GM18870 (cell line): ENCODE measurements around the gene OSBPL2.
A peak's percentile ranks its signal among the peaks of the same experiment; 100 is the strongest.

Source experiments
- ATAC-seq: cut with Tn5 transposase; IDR thresholded peaks from one replicate; pipeline ENCODE4 v1.9.1; 2021; ENCODE audit warnings: moderate library complexity; ENCODE audit not compliant: unreplicated experiment

The OSBPL2 gene

GRCh38 chr20:62237801-62238568, at the start of gene OSBPL2:
Gene OSBPL2 (plus strand): TSS chr20:62238521. CDS start chr20:62256185, 17,664 bp downstream.
- peak; percentile 96 for ATAC-seq

GRCh38 chr20:62190639-62191411, 47.5 kb upstream of the OSBPL2 start:
- no peak for ATAC-seq

- ATAC-seq = no peak
Measured at GRCh38 chr20:62191781-62192559, 46.4 kb upstream of the OSBPL2 start.

GRCh38 chr20:62192635-62193034, 45.7 kb upstream of the OSBPL2 start:
- ATAC-seq = no peak

GRCh38 chr20:62193079-62194025, 45.0 kb upstream of the OSBPL2 start:
- ATAC-seq = no peak

- no peak for ATAC-seq
Measured at GRCh38 chr20:62195075-62195405, 43.3 kb upstream of the OSBPL2 start.

- no peak for ATAC-seq
Measured at GRCh38 chr20:62195736-62196135, 42.6 kb upstream of the OSBPL2 start.

- no peak for ATAC-seq
Measured at GRCh38 chr20:62196286-62196685, 42.0 kb upstream of the OSBPL2 start.

GRCh38 chr20:62197311-62197710, 41.0 kb upstream of the OSBPL2 start:
- no peak for ATAC-seq

GRCh38 chr20:62197801-62198200, 40.5 kb upstream of the OSBPL2 start:
- ATAC-seq = no peak

GRCh38 chr20:62198496-62198895, 39.8 kb upstream of the OSBPL2 start:
- no peak for ATAC-seq

- ATAC-seq = no peak
Measured at GRCh38 chr20:62198931-62199330, 39.4 kb upstream of the OSBPL2 start.

- no peak for ATAC-seq
Measured at GRCh38 chr20:62200491-62201172, 37.7 kb upstream of the OSBPL2 start.

GRCh38 chr20:62201173-62202082, 36.9 kb upstream of the OSBPL2 start:
- ATAC-seq = no peak

GRCh38 chr20:62202083-62202395, 36.3 kb upstream of the OSBPL2 start:
- ATAC-seq = no peak

GRCh38 chr20:62202676-62203377, 35.5 kb upstream of the OSBPL2 start:
- ATAC-seq = no peak

- no peak for ATAC-seq
Measured at GRCh38 chr20:62203378-62204030, 34.8 kb upstream of the OSBPL2 start.
